Kidney glomerular epithelial cell (primary cell): ENCODE results near the gene KCNAB3.

Experiments
- DNase-seq: peaks from one replicate; lab custom pipeline; 2025; lab: John Stamatoyannopoulos, UW

KCNAB3 gene

DNA sequence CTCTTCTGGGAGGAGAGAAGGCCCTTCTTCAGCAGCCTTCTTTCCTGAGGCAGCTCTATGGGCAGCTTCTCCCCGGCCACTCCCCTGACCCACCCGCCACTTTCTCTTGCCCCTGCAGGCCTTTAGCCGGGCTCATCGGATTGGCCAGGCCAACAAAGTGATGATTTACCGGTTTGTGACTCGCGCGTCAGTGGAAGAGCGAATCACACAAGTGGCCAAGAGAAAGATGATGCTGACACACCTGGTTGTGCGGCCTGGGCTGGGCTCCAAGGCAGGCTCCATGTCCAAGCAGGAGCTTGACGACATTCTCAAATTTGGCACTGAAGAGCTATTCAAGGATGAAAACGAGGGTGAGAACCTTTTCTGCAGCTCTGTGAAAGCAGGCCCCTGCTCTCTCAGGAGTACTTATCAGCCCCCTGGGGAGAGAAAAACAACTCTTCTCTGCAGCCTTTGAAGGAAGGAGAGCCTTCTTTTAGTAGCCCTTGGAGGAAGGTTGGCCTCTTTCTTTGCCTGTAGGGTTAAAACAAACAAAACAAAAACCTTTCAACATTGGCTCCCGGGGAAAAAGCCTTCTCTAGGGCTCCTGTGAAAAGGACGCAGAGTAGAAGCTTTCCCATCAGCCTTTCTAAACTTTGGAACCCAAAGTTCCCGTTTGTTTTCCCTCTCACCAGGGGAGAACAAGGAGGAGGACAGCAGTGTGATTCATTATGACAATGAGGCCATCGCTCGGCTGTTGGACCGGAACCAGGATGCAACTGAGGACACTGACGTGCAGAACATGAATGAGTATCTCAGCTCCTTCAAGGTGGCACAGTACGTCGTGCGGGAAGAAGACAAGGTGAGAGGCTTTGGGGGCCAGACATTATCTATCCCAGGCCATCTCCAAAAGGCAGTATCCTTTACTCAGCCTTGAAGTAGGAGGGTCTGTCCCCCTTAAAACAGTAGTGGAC, 26.2 kb downstream of the KCNAB3 start:
- DNase-seq = no peak

DNA sequence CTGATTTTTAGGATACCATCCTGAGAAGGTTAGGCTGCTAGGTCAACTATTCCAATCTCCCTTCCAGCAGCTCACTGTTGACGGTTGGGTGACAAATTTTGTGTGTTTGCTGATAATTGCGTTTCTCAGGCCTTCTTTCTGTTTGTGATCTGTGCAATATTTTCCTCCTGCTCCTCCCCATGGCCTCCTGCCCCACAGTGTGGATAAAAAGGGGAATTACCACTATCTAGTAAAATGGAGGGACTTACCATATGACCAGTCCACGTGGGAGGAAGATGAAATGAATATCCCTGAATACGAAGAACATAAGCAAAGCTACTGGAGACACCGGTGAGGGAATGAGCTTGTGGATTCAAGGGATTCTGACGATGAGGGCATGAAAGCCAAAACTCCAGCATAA, 31.9 kb downstream of the KCNAB3 start:
- DNase-seq = no peak

DNA sequence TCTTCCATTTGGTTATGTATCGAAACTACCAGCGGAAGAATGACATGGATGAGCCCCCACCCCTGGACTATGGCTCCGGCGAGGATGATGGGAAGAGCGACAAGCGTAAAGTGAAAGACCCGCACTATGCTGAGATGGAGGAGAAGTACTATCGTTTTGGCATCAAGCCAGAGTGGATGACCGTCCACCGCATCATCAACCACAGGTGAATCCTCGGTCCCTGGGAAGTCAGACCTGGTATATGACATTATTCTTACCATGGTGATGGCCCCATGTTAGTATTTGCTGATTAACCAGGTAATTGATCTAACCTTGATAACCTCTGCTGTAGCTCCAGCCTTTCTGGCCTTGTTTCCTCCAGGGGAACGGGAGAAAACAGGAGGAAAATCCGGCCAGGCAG, 32.6 kb downstream of the KCNAB3 start:
- DNase-seq = no peak

DNA sequence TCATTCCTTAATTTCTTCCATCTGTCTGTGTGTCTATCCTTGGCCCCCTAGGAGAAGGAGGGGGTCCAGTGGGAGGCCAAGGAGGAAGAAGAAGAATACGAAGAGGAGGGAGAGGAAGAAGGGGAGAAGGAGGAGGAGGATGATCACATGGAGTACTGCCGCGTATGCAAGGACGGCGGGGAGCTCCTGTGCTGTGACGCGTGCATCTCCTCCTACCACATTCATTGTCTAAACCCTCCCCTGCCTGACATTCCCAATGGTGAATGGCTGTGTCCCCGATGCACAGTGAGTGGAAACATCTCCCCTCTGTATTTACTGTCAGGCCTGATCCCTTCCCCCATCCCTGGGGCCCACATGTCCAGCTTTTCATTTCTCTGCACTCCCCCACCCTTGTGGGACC, 34.8 kb downstream of the KCNAB3 start:
- no peak for DNase-seq

DNA sequence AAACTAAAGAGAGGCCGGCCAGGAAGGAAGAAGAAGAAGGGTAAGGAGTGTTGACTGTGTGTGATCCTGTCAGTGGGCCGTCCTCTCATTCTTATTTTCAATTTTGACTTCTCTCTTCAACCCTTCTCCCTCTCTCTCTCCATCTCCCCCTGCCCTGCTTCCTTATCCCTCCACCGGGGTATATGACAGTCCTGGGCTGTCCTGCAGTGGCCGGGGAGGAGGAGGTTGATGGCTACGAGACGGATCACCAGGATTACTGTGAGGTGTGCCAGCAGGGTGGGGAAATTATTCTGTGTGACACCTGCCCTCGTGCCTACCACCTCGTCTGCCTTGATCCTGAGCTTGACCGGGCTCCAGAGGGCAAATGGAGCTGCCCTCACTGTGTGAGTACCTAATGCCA, 35.4 kb downstream of the KCNAB3 start:
- no peak for DNase-seq

DNA sequence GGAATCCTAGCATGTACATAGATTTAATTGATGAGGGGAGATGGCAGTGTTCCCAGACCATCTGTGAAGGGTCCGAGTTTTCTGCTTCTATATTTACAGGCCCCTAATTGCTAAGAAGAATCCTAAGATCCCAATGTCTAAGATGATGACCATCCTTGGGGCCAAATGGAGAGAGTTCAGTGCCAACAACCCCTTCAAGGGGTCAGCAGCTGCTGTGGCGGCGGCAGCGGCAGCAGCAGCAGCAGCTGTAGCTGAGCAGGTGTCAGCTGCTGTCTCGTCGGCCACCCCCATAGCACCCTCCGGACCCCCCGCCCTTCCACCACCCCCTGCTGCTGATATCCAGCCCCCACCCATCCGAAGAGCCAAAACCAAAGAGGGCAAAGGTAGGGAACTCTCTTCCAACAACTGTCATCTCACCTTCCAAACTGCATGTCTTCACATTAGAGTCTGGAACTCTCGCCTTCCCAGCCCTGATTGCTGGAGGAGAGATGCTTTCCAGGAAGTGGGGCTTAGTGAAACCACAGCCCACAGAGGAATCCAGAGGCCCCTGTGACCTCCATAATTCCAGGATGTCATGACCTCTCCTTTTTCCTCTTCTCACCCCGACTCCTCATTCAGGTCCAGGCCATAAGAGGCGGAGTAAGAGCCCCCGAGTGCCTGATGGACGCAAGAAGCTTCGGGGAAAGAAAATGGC, 36.3 kb downstream of the KCNAB3 start:
- no peak for DNase-seq

DNA sequence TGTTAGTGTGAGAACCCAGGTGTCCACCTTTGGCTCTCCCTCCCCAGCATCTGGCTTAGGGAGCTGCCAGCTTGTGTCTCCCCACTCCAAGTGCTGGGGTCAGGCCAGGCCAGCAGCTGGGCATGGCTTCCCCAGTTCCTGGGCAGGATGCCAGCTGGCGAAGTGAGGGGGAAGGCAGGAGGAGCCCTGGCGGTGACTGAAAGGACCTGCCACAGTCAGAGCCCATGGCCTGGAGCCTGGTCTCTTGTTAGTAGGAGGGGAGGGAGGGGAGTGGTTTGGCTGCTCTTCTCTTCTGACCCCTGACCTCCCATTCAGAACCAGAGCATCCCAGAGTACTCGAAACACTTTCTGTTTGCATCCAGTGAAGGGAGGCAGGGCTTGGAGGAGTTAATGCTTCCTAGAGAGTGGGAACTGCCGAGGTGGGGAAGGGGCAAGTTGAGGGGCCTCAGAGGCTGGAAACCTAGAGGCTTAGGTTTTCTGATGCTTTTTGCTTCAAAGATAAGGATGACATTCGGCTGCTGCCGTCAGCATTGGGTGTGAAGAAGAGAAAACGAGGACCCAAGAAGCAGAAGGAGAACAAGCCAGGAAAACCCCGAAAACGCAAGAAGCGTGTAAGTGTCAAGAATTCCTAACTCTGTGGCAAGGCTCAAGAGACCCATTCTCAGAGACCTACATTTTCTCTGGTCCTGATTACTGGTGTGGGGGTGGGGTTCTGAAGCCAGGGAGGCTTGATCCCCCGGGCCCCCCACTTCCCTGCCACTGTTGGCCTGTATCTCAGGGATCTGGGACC, 40.3 kb downstream of the KCNAB3 start:
- DNase-seq = peak; percentile 48

DNA sequence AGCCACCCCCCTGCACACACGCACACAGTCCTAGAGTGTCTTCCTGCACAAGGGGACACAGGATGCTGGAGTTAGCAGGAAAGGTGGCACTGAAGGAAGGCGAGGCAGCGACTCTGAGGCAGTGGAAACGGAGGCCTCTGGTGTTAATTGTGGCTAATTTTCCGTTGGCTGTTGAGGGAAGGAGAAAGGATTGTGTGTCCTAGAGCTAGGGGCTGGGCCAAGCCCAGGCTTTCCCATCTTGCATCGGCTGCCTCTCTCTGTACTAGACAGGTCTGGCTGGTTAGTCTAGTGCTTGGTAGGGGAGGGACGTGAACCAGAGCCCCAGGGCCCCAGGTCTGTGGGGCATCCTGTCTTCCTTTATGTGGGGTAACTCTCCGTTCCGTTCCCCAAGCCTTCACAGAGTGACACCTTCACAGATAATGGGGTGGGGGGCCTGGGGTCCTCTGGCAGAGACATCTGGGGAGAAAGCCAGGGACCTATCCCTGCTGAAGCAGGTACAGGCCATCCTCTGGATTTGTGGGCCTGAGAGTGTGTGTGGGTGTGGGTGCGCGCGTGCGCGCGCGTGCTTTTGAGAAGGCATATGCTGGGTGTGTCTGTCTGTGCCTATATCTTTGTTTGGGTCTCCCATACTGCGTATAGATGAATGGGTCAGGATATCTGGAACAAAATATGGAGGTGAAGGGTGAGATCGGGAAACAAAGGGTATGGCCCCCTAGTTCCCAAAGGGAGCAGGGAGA, 41.3 kb downstream of the KCNAB3 start, which contains the start of gene CHD3:
Gene CHD3 (plus strand): TSS at position 606 of the 737 bp plus-strand sequence. CDS start 212 bp downstream, outside the sequence.
- no peak for DNase-seq

DNA sequence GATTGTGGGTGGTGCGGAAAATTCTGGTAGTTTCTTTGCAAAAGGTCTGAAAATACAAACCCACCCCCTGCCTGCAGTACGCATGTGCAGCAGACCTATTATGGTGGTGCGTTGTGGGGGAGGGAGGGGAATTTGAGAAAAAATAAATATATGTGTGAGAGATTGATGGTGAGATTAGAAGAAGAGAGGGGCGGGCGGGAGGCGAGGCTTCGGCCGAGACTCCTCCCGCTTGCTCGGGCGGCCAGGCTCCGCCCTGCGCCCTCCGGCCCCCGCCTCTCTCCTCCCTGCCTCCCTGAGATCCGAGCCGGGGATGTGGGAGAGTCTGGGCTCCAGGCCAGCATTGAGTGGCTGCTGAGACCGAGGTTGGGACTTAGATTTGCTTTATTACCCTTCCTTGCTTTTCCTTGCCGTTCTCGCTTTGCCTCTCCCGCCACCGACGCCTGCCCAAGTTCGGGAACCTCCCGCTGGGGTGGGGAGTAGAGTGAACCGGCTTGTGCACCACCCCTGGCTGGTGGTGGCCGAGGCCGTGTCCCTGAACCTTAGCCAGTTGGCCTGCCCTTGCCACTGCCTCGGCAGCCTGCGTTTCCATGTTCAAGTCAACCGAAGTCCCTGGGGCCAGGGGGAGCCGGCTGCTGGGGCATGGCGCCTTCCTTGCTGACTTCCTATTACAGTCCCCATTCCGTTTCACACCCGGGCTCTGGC, 42.0 kb downstream of the KCNAB3 start:
- peak; percentile 85 for DNase-seq

DNA sequence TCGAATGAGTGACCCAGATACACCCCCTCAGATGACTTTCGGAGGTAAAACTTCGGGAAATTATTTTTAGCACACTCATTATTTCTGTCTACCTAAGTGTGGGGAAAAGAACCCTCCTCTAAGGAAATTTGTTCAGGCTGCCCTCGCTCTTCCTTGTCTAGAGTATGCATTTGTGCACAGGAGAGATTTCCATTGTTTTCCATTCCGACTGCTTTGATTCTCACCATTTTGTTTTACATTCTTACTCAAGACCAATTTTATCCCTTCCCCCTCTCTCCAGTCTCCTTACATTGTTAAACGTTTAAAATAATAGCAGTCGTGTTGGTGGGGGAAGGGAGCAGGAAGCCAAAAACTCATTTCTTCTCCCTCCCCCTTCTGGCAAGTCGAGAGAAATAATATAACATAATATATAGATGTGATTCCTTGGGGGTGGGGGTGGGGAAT, 42.6 kb downstream of the KCNAB3 start:
- peak; percentile 57 for DNase-seq

DNA sequence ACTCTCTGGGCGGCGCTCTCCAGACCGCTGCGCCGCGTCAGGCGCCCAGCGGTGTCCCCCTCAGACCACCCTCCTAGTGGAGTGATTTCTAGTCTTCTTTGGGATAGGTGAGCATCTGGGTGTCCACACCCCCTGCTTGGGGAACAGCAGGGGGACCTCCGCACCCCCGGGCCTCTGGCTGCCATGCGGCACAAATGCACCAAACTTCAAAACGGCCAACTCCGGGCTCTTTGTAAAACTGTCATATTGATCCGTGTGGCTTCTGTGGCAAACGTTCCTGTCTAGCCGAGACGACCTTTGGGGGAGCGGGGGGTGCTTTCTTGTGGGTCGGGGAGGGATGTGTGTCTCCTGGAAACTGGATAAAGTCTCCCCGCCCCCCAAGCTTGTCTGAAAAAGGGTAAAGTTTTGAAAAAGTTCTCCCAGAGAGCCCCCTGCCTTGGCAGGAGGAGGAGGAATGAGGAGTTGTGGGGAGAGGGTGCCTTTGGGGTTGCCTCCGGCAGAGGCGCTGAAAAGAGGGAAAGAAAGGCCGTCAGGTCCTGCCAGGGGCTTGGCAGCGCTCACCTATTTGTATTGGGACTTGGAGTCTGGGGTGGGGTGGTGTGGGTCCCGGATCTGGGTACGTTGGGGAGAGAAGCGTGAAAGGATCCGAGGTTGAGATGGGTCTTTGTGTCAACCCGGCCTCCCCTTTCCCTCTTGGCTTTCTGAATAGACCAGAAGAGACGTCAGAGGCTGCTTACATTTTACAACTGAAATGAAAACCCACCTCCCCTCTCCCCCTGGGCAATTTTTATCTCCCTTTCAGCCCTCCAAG, 43.2 kb downstream of the KCNAB3 start:
- no peak for DNase-seq

DNA sequence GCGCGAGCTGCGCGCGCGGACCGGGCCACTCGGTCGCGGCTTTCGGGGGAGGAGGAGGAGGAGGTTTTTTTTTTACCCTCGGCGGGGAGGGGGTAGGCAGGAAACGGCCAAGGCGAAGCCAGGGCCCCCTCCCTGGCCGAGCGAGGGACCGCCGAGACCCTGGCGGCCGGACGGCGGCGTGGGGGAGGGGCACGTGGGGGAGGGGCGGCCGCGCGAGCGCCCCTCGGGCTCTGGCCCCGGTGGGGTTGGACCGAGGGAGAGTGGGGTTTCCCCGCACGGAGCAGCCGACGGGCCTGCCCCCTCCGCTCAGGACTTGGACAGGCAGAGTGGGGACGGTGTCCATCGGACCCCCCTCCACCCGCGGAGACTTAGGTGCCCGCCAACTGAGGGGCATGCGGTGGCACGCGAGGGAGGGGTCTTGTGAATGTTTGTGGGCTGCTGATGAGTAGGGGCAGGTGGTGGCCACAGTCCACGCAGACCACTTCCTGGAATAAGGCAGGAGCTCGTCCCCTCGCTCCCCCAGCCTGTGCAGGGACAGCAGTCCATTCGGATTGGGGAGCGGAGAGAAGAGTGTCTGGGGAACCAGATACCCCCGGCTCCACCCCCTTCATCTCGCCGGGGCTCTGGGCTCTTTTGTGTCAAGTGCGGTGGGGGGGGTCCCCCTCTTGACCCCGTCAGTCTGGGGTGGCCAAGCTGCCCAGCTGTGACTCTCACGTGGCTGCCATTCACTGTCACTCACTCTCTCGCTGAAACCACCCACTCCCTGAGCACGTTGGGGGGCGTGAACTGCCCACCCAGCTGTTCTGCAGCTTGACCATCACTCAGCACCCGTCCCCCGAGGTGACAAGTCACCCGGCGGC, 44.1 kb downstream of the KCNAB3 start:
- DNase-seq = no peak

DNA sequence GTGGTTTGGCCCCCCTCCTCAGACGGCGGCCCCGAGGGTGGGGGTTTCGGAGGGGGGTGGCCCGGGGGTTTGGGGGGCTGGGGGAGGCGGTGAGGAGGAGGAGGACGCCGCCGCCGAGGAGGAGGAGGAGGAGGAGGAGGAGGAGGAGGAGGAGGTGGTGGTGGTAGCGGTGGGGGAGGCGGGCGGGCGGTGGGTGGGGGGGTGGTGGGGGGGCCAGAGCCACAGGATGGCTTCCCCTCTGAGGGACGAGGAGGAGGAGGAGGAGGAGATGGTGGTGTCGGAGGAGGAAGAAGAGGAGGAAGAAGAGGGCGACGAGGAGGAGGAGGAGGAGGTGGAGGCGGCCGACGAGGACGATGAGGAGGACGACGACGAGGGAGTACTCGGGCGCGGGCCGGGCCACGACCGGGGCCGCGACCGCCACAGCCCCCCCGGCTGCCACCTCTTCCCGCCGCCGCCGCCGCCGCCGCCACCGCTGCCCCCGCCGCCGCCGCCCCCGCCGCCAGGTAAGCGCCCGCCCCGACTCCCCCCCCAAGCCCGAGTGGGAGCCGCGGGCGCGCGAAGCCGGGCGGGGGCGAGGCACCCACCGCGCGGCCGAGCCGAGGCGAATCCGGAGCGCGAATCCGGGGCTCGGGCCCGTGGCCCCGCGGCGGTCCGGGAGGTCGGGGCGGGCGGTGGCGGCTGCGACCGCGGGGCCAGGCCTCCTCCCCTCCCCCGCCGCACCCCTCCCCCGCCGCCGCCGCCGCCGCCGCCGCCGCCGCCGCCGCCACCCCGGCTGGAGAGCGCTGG, 44.9 kb downstream of the KCNAB3 start:
- DNase-seq = no peak

DNA sequence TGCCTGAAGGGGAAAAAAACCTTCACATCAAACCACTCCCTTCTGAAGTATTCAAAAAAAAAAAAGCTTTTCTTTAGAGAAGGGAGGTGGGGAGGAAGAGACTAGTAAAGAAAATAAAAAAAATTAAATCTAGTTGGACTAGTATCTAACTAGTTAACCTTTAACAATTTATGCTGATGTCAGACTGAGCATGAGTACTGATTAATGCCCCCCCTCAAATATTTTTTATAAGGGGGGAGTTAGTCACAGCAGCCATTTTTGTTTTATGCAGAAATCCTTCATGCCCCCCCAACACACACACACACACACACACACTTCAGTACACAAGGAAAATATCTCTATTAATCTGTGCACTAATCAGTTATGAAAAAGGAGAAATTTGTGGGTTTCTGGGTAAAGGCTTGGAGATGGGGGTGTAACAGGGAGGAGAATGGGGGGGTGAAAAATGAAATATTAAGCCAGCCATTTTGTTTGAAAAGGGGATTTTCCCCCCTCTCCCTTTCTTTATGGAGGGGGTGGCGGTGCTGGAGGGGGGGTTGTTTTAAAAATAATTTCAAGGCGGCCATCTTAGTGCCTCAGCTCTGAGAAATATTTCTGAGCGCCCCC, 45.8 kb downstream of the KCNAB3 start:
- peak; percentile 72 for DNase-seq

DNA sequence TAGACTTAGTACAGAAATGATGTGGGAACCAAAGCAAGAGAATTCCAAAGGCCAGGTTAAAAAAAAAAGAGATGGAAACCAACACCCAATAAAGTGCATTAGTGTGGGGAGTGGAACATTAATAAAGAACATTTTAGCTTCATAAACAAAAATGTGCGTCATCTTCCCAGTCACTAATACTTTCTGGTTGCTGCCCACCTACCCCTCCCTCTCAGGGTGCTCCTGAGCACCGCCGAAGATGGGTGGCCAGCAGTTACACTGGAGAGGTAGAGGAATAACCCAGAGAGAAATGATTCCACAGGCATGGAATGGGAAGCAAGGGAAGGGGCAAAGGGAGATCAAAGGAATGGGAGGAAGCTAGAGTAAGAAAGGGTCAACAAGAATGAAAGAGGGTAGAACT, 47.0 kb downstream of the KCNAB3 start:
- DNase-seq = no peak

DNA sequence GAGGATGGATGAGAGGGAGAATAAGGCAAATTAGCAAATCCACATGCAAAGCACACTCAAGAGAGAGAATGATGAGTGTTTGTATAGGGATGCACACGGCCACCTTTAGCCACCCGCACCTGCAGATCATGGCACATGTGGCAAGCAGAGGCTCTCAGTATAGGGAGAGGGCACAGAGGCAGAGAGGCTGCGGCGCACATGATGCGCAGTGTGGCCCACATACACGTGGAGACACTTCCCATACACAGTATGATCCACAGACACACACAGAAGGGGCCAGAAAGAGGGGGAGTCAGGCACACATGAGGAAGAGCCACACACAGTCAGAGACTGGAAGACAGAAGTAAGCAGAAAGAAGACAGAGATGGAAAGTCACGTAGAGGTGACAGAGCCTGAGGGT, 47.6 kb downstream of the KCNAB3 start:
- no peak for DNase-seq

DNA sequence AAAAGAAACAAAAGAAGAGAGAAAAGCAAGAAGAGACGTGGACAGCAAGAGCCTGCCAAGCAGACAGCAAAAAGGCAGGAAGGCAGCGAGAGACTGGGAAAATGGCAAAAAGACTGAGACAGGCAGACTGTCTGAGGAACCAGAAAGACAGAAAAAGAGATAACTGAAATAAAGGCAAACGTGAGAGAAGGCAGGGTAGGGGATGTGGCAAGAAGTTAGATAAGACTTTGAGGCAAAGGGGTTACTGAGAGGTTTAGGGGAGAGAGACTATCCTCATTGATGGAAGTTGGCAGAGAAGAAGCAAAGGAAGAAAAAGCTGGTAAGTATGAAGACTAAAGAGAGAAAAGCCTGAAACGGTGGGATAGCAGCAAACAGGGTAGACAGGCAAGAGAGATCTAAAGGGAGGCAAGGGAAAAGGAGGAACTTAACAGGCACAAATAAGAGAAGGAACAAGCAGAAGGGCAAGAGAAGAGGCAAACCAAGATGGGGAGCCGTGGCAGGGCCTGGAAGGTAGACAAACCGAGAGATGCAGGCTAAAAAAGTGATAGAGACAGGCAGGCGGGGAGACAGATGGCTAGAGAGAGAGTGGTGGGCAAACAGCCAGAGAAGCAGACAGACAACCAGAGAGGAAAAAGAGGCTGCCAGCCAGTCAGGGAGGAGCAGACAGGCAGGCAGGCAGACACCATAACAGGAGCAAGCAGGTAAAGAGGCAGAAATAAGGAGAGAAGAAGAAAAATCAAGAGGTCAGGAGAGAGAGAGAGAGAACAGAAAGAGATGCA, 48.2 kb downstream of the KCNAB3 start:
- no peak for DNase-seq
